Medulla oblongata (tissue), 1 donor: Measurements from ENCODE around the gene TFDP1.

Experiments
- DNase-seq: peaks from one replicate; pipeline ENCODE4 v3.0.0-alpha.2; 2015; ENCODE audit errors: extremely low spot score

The TFDP1 gene

DNA sequence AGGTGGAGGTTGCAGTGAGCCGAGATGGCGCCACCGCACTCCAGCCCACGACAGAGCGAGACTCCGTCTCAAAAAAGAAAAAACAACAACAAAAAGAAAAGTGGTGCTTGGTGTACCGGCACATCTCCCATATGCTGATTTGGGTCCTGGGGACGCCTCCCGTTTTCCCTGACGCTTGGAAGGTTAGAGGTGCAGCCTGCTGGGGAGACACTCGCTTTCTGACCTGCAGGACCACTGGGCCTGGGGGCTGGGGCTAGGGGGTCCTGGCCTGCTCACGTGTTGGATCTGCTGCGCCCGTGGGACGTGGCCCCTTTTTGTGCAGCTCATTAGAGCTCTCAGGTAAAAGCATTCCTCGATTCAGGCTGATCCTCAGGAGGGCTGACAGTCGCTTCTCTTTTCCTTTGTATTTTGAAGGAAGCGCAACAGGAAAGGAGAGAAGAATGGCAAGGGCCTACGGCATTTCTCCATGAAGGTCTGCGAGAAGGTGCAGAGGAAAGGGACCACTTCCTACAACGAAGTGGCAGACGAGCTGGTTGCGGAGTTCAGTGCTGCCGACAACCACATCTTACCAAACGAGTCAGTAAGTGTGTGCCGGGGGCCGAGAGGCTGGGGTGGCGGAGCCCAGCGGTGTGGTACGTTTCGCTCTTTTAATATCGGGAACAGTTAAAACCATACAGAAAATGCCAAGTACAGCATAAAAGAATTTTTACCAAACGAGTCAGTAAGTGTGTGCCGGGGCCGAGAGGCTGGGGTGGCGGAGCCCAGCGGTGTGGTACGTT lies 48.3 kb downstream of the TFDP1 start:
- DNase-seq = no peak

DNA sequence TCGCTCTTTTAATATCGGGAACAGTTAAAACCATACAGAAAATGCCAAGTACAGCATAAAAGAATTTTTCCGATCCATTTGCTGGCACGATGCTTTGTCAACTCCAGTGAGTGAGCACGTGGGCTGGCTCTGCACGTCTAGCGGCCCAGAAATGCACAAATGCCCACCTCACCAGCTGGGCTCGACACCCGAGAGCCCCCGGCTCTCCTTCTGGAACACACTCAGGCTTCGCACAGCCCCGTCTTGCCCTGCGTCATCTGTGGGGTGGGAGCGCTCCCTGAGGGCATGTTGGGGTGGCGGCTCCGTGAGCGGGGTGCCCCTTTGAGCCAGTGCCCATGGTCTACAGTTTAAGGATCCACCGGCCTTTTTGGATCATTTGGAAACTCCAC lies 48.9 kb downstream of the TFDP1 start:
- DNase-seq = no peak

DNA sequence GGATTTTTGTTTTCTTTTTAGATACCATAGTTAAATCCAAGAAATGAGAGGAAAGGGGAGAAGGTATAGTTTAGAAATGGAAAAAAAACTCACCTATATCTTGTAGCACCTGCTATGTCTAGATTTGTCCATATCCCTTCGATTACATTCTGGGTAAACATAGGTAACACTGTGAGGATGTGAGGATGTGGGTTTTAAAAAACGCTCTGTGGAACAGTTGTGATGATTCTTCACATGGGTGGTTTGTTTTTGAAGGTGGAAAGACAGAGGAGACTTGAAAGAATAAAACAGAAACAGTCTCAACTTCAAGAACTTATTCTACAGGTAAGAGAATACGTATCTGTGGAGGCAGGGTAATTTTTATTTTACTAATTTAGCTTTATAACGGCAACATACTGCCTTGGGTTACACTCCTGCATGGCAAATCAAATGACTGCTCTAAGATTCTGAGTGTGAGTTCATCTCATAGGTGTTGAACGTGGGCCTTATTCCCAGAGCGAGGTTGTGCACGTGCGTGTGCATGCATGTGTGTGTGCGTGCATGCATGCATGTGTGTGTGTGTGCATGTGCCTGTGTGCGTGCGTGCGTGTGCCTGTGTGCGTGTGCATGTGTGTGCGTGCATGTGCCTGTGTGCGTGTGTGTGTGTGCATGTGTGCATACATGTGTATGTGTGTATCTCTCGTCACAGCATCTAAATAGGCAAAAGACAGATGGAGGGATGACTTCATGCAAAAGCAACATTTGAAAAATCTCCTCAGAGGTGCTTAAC lies 49.9 kb downstream of the TFDP1 start:
- no peak for DNase-seq

DNA sequence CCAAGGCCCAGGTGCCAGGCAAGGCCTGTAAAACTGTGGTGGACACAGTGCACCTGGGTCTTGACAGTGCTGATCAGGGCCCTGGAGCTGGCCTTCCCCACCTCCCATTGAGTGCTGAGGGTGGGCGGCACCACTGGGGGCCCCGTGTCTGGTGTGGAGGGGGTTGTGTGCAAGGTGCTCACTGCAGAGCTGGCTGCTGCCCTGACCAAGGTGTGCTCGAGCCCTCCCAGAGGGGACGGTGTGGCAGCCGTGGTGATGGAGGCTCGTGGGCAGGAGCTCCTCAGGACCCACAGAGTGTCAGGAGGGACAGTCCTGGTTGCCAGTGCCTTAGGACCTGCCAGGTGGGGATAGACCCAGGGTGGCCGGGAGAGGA lies 50.5 kb downstream of the TFDP1 start:
- DNase-seq = no peak

DNA sequence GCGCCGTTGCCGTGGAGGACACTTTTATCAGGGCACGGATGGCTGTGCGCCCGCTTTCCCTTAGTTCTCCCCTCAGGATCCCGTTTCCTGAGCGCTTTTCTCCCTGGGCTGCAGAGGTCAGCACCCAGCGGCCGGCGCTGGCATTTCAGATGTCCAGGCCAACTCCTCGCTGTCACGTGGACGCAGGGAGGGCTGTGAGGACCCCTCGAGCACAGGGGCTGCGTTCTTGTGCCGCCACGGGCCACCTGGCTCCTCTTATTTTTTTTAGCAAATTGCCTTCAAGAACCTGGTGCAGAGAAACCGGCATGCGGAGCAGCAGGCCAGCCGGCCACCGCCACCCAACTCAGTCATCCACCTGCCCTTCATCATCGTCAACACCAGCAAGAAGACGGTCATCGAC lies 51.2 kb downstream of the TFDP1 start:
- no peak for DNase-seq

DNA sequence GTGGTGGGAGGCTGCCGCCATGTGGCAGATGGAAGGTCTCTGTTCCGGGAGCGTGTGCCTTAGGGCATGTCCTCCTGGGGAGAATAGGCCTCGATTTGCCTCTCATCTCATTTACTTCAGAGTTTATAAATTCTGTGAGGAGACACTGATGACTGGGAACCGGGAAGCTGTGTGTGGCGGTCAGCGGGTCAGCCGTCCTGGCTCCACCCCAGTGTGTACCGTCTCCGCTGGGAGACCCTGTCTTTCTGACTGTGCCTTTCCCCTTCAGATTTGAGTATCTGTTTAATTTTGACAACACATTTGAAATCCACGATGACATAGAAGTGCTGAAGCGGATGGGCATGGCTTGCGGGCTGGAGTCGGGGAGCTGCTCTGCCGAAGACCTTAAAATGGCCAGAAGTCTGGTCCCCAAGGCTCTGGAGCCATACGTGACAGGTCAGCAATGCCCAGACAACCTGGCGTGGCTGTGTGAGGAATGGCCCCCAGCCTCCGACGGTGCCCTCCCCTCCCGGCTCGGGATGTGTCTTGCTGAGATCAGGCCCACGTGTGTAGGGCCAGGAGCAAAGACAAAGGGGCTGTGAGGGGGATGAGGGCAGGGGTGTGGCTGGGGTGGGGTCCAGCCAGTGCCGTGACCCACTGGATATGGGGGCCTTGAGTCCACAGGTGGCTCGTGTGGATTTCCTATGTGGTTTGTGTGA lies 51.9 kb downstream of the TFDP1 start:
- no peak for DNase-seq

DNA sequence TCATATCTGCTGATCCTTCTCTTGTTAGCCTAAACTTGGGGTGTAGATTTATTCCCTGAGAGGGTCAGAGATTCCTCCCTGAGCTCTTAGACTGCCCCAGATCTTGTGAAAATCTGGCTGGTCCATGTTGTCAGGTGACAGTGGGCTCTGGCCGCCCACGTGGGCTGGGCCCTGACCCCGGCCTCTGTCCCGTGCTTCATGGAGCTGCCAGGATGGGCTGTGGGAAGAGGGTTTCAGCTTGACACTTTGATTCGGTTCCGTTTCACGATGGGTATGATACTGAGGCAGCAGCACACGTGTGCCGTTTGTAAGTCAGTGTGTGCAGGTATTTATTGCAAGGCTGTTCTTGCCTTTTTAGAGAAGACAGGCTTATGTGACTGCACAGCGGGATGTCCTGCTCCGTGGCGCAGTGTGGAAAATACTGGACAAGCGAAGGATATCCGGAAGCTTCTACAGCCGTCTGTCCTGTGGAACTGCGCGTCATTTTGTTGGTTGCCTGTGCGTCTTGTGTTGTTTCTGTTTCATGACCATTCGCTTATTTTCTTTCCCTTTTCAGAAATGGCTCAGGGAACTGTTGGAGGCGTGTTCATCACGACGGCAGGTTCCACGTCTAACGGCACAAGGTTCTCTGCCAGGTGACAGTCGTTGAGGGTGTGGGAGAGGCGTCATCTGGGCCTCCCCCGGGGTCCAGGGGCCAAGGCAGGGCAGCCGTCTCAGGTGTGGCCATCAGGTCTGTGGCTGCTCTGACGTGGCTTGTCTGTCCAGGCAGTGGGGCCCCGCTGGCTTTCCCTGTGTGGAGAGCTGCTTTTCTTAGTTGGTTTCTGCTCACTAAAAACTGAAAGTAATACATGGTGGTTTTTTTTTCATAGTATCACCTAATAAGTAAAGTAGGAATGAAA lies 53.0 kb downstream of the TFDP1 start:
- DNase-seq = no peak

DNA sequence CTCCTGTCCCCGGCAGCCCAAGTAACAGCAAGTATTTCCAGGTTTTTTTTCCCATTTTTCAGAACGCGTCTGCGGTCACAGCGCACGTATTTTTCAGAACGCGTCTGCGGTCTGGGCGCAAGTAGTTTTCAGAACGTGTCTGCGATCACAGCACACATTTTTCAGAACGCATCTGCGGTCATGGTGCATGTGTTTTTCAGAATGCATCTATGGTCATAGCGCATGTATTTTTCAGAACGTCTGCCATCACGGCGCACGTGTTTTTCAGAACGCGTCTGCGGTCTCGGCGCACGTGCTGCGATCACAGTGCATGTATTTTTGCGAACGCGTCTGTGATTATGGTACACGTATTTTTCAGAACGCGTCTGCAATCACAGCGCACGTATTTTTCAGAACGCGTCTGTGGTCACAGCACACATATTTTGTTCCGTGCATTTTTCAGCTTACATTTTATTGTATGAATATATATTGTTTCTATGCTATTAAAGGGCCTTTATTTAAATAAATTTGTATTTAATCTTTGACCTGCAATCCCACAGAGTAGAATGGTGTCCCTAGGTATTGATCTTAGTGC lies 53.7 kb downstream of the TFDP1 start:
- DNase-seq = no peak

DNA sequence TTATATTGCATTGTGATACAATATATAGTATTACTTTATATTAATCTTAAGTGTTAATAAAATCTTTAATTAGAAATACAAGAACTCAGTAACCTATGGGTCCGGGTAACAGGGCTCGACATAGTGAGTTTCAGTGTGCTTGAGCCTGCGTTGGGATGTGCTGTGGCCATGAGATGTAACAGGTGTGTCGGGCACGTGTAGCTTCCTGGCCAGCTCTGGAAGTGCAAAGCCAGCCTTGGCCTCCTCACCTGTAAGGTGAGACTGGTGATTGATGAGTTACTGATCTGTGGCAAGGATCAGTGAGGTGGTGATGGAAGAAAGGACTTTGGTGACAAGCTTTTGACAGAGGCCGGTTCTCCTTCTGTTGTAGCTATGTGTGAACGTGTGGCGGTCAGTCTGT lies 54.3 kb downstream of the TFDP1 start:
- no peak for DNase-seq

DNA sequence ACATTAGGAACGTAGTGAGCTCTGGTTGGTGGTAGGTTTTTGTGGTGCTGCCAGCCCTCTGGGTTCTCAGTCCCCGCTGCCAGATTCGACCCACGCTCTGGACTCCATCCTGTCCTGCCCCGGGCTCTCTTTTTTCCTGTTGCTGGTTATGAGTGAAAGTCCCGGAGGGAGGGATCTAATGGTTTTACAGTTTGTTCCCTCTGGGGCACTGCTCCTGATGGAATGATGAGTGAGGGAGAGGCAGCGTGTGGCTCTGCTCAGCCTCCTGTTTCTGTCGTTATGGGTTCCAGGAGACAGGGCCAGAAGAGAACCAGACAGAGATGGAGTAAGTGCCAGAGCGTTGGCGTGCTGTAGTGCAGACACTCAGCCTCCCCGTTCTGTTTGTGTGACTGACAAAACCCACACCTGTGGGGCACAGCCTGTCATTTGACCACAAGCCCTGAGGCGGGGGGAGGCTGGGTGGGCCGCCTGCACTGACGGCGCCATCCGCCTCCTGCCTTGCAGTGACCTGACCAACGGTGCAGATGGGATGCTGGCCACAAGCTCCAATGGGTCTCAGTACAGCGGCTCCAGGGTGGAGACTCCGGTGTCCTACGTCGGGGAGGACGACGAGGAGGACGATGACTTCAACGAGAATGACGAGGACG lies 55.2 kb downstream of the TFDP1 start:
- DNase-seq = no peak

DNA sequence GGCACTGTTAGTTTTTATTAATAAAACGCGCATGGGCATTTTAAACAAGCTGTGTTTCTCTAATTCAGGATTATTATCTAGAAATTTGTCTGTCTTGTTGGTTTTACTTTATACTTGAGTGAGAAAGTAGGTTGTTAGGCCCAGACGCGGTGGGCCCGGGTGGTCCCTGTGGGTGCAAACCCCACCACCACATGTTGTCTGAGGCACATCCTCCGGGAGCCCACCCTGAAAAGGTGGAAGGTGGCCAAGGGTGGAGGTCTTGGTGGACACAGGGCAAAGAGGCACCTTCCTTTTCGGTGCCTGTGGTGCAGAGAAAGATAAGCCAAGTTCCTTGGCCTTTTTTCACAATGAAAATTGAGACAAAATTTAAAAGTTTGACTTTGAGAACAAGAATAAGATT lies 56.9 kb downstream of the TFDP1 start:
- DNase-seq = no peak

DNA sequence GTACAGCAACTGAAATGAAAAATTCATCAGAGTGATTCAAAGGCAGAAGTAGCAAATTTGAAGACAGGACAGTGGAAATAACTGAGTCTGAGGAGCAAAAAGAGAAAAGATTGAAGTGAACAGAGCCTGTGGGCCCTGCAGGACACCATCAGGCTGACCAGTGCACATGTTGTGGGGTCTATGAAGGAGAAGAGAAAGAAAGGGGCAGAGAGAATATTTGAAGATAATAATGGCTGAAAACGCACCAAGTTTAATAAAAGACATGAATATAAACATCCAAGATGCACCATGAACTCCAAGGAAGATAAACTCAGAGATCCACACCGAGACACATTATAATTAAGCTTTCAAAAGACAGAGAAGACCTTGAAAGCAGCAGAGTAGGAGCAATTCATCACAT lies 58.0 kb downstream of the TFDP1 start:
- no peak for DNase-seq

DNA sequence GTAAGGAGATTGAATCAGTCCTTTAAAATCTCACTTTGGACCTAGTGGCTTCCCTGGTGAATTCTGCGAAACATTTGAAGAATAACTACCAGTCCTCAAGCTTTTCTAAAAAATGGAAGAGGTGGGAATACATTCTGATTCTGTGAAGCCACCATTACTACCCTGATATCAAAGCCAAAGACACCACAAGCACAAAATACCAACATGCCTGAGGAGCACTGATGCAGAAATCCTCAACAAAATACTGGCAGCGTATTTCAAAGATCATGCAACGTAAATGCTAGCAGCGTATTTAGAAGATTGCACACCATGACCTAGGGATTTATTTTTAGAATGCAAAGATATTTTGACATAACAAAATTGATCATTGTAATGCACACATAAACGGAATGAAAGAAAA lies 59.0 kb downstream of the TFDP1 start:
- DNase-seq = no peak

DNA sequence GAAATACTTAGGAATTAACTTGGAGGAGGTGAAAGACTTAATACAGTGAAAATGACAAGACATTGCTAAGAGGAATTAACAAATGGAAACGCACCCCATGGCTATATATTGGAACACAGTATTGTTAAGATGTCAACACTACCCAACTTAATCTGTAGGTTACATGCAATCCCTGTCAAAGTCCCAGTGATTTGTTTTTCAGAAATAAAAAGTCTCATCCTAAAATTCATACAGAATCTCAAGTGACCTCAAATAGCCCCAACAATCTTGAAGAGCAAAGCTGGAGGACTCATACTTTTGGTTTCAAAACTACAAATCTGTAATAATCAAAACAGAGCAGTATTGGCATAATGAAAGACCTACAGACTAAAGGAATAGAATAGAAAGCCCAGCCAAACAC lies 60.2 kb downstream of the TFDP1 start:
- no peak for DNase-seq

DNA sequence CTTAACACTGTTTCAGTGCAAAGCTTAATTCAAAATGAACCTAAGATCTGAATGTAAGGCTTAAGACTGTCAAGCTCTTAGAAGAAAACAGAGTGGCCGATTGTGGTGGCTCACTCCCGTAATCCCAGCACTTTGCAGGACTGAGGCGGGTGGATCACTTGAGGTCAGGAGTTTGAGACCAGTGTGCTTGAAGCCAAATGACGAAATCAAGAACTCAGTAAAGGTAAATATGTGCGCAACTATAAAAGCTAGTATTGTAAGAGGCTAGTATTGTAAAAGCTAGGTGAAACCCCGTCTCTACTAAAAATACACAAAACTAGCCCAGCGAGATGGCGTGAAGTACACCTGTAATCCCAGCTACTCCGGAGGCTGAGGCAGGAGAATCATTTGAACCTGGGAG lies 60.8 kb downstream of the TFDP1 start:
- DNase-seq = no peak

DNA sequence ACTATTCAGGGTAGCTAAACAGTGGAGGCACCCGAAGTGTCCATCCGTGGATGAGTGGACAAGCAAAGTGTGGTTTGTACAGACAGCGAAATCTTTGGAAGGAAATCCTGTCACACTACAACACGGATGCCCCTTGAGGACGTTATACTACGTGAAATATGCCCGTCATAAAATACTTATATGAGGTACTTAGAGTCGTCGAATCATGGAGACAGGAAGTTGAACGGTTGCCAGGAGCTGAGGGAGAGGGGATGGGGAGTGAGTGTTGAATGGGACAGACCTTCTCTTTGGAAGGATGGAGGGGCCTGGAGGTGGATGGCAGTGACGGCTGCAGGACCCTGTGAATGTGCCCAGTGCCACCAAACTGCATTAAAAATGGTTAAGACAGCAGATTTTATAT lies 61.8 kb downstream of the TFDP1 start:
- no peak for DNase-seq

DNA sequence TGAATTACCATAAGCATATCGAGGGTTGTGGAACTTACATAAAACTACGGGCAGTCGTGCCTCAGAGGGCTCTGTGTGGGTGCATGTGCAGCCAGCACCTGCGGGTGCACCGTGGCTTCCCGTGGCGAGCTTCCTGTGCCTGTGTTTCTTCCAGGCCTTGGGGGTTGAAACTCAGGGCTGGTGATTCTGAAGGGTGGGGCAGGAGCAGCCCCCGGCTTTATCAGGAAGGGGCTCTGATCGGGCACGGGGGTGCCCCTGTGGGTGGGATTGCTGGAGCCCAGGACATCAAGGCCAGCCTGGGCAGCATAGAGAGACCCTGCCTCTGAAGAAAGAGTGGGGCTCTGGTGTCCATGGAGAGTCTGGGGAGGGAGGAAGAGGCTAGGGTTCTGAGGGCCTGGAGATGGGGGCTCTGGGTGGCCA lies 62.4 kb downstream of the TFDP1 start:
- no peak for DNase-seq

DNA sequence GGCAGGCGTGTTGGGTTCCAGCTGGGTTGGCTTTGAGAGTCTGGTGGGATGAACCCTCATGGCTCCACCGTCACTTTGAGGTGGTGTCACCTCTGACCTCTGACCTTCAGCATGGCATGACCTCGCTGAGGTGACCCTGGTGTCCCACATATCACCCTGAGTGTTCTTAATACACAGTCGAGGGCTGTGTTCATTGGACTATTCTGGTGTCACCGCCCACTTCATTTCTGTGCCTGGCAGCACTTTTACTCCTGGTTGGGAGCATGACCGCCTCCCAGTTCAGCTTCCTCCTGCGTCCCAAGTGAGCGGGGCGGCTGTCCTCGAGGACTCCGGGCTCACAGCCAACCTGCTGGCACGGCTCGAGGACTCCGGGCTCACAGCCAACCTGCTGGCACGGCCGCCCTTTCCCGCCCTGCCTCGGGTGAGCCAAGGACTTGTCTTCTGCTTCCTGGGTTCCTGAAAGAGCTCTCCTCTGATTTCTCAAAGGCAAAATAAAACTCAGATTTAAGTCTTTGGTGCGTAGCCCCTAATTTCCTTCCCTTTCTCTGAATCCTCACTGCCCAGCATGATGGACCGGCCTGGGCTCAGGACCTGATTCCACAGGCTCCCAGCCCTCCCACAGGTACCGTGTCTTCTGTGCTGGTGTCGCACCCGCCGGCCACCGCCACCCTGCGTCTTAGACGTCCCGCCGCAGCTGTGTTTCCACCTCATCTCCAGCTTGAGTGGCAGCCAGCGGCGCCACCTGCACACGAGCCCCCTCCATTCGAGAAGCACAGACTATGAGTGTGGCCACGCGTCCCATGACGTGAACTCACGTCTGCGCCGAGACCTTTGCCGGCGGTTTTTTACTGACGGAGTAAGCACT lies 63.0 kb downstream of the TFDP1 start:
- peak; percentile 93 for DNase-seq

DNA sequence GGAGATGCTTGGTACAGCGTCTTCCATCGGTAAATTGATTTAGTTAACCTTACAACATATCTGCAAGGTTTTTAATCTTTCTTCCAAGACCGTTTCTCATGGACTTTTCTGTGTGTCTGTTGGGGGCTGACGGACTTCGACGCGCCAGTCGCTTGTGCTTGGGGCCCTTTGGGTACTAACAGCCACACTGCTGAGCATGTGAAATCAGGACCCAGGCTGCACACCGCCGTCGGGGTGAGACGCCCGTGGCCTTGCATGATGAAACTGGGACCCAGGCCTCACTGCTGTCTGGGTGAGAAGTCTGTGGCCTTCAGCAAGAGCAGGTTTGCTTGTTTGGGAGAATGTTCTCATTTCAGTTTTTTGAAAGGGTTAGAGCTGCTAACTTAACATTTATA lies 63.7 kb downstream of the TFDP1 start:
- no peak for DNase-seq

DNA sequence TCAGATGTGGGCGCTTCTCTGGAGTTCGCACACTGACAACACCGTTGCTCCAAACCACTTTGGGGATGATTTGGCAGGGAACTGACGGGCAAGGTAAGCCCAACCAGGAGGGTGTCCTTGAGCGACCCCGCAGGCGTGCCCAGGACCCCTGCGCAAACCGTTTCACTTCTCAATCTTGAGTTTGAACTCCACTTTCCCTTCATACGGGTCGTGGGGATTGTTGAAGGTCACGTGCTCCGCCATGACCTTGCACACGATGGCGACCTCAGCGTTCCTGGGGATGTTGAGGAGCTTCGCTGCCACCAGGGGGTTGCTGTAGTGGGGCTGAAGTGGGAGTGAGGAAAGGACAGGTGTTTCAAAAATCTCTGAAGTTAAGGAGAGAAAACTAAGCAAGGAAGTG lies 64.7 kb downstream of the TFDP1 start:
- DNase-seq = no peak
